Middle frontal gyrus (tissue), 1 donor: ENCODE measurements around the gene CNGA1.
"Not testable (repeated sequence)": the region's sequence is repeated elsewhere in the genome, so short reads cannot be mapped to it uniquely, and the experiment has no call there.

Experiments used
- DNase-seq: peaks from one replicate; pipeline ENCODE4 v3.0.0-alpha.2; 2015; ENCODE audit warnings: low spot score; ENCODE audit errors: extremely low spot score

The CNGA1 gene

GRCh38 chr4:47972721-47973120, 43.8 kb downstream of the CNGA1 start:
- no peak for DNase-seq

GRCh38 chr4:47972181-47972580, 44.3 kb downstream of the CNGA1 start:
- DNase-seq, result no peak

- no peak for DNase-seq
These were observed 47.6 kb downstream of the CNGA1 start for GRCh38 chr4:47968847-47969246.

- DNase-seq, result no peak
These were observed 61.8 kb downstream of the CNGA1 start for GRCh38 chr4:47954677-47955076.

GRCh38 chr4:47954245-47954644, 62.2 kb downstream of the CNGA1 start:
- DNase-seq, result no peak

GRCh38 chr4:47945930-47946726, 70.4 kb downstream of the CNGA1 start:
- DNase-seq, result no peak

GRCh38 chr4:47942081-47942819, 74.2 kb downstream of the CNGA1 start:
- no peak for DNase-seq

- DNase-seq, result no peak
These were observed 77.0 kb downstream of the CNGA1 start for GRCh38 chr4:47939456-47939855.

GRCh38 chr4:47936336-47936735, 80.1 kb downstream of the CNGA1 start:
- no peak for DNase-seq

GRCh38 chr4:47933840-47934239, 82.6 kb downstream of the CNGA1 start:
- no peak for DNase-seq

- no peak for DNase-seq
These were observed 85.3 kb downstream of the CNGA1 start for GRCh38 chr4:47930971-47931804.

- no peak for DNase-seq
These were observed 86.7 kb downstream of the CNGA1 start for GRCh38 chr4:47929682-47930201.

- DNase-seq, result no peak
These were observed 89.7 kb downstream of the CNGA1 start for GRCh38 chr4:47926667-47927258.

GRCh38 chr4:47923261-47923608, 93.2 kb downstream of the CNGA1 start:
- not testable (repeated sequence) for DNase-seq

GRCh38 chr4:47922436-47923260, 93.8 kb downstream of the CNGA1 start:
- DNase-seq, result not testable (repeated sequence)

- not testable (repeated sequence) for DNase-seq
These were observed 99.3 kb downstream of the CNGA1 start for GRCh38 chr4:47917163-47917562.

GRCh38 chr4:47915378-47915777, 101.1 kb downstream of the CNGA1 start:
- DNase-seq, result no peak

GRCh38 chr4:47914926-47915237, 101.6 kb downstream of the CNGA1 start:
- no peak for DNase-seq

- peak; percentile 91 for DNase-seq
These were observed 102.1 kb downstream of the CNGA1 start, which contains the start of gene NFXL1 for GRCh38 chr4:47914220-47914925. TSS of gene NFXL1 (minus strand) at chr4:47914583. CDS start at chr4:47914203, 380 bp downstream.

GRCh38 chr4:47913861-47914219, 102.6 kb downstream of the CNGA1 start:
- no peak for DNase-seq
